Activated T-cell treated with anti-CD3 and anti-CD28 coated beads for 48 hours (primary cell): ENCODE results near the gene PLSCR2.
"Not testable (repeated sequence)": the region's sequence is repeated elsewhere in the genome, so short reads cannot be mapped to it uniquely, and the experiment has no call there.

Source experiments
- DNase-seq: peaks from one replicate; pipeline ENCODE4 v3.0.0-alpha.2; 2020; ENCODE audit warnings: low read depth

The PLSCR2 gene

DNA sequence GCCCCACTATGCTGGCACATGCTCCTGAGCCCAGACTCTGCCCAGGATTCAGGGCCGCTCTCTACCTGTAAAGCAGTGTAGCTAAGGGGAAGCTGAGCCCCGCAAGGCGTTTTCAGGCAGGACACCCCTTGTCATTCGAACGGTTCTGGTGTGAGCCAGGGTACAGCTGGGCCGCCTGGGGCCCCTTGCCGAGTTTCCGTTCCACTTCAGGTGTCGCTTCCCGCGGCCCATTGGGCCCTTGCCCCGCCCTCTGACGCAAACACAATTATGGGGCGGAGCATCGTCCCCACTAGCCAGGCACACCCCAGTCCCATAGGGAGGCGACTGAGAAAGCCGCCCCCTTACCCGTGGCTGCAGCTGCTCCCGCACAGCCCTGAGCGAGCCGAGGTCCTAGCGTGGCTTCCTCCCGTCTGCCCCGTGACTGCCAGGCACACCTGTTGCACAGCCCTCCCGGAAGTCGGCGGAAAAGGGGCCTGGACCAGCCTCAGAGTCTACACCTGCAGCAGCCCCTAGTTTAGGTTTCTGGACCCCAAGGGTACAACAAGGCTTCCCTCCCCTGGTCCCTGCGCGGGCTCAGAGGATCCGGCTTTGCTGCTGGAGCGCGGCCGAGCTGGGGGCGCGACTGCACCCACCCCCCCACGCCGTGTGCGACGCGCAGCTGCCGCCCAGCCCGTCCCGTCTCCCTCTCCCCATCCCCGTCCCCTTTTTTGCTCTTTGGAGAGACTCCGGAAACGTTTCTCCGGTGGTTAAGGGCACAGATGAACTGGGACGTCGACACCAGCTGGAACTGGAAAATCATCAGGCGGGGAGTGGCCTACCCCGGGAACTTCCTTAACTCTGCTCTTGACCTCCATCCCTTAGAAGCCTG, at the start of gene PLSCR2:
TSS of gene PLSCR2 (minus strand) at position 412 of the 868 bp plus-strand sequence. CDS start 9,657 bp downstream, outside the sequence.
- peak; percentile 53 for DNase-seq

DNA sequence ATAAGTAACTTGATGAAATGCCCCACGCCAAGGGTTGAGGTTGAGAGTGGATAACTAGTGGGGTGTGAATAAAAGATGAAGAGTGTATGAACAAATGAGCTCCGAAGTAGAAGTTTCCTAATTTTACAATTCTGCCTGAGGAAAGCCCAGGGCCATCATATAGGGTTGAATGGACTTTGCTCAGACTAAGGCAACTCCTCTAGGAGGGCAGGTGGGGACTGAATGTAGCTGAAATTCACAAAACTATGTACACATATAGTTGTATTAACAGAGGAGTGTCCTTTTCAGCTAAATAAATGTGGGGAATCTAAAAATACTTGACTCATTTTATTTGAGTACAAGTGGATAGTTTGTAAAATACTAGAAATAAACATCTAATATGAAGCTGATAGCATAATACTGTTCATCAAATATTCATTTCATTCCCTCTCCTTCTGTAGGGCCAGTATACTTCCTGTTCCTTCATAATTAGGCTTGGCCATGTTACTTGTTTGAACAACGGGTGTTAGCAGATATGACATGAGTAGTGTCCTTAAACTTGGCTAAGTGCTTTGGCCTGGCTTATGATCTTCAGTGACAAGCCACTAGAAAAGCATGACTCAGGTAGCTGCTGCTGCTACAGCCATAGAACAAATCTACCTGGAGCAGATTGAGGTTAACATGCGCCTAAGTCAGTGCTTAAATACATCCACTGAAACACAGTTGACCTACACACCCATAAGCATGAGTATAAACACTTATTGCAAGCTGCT, 48.5 kb upstream of the PLSCR2 start:
- DNase-seq: no peak

- no peak for DNase-seq
These were observed 44.2 kb upstream of the PLSCR2 start for GRCh38 chr3:146513386-146514051.

GRCh38 chr3:146511402-146512134, 42.2 kb upstream of the PLSCR2 start:
- DNase-seq: no peak

DNA sequence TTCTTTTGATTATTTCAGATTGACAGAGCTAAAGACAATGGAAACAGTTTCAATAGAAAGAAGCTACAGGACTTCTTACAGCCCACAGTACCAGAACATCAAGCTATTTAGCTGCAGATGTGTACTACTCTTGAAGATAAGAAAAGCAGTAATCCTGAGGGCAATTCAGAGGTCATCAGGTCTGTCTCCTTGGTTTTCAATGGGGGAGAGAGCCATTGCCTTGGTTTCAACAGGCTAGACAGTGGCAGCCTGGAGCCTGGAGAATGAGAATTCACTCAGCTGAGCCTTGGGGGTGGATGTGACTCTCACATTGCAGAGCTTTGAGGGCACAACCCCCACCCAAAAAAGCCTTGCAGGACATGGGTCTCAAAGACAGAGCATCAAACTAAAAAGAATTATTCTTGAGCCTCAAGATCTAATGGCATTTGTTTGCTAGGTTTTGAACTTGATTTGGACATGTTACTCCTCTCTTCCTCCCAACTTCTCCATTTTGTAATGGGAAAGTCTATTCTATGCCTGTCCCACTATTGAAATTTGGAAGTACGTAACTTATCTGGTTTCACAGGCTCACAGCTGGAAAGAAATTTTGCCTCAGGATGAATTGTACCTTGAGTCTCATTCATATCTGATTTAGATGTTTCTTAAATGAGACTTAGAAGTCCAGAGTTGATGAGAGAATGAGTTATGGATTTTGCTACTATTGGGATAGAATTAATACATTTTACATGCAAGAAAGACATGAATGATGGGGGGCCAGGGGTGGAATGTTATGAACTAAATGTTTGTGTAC, 38.2 kb upstream of the PLSCR2 start:
- no peak for DNase-seq

DNA sequence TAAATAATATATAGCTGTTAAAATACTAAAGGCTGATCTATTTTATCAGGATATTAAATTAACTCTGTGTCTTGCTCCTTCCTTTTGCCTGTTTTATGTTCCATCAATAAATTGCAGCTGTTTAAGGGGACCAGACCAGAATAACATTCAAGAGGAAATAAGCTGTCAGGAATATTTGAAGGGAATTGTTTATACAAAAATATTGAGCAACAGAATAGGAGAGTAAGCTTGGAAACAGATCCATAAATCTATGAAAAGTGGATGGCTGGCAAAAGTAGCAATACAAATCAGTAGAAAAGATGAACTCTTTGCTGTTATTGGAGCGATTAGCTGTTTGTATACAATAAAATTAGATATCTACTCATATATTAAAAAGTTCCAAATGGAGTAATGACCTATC, 36.2 kb upstream of the PLSCR2 start:
- DNase-seq: no peak

- DNase-seq: no peak
These were observed 35.3 kb upstream of the PLSCR2 start for GRCh38 chr3:146504498-146505197.

- no peak for DNase-seq
These were observed 34.3 kb upstream of the PLSCR2 start for GRCh38 chr3:146503461-146504202.

- DNase-seq: no peak
These were observed 33.6 kb upstream of the PLSCR2 start for GRCh38 chr3:146502887-146503460.

- DNase-seq: no peak
These were observed 32.4 kb upstream of the PLSCR2 start for GRCh38 chr3:146501752-146502151.

DNA sequence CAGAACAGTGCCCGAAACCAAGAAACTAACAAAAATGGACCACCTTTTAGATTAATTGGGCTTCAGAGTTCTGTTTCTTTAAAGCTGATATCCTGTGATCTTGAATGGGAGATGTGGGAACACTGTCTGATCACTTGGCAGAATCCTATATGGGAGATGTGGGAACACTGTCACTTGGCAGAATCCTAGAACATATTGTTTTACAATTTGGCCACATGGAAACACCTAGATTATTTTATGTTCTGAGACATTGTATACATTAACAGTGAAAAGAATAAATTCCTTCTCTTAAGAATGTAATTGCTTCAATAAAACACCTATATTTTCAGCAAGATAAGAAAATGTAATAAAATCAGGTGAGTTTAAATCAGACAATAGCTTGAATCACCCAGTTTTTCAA, 30.3 kb upstream of the PLSCR2 start:
- DNase-seq: no peak

GRCh38 chr3:146498002-146498736, 28.8 kb upstream of the PLSCR2 start:
- peak; percentile 12 for DNase-seq

DNA sequence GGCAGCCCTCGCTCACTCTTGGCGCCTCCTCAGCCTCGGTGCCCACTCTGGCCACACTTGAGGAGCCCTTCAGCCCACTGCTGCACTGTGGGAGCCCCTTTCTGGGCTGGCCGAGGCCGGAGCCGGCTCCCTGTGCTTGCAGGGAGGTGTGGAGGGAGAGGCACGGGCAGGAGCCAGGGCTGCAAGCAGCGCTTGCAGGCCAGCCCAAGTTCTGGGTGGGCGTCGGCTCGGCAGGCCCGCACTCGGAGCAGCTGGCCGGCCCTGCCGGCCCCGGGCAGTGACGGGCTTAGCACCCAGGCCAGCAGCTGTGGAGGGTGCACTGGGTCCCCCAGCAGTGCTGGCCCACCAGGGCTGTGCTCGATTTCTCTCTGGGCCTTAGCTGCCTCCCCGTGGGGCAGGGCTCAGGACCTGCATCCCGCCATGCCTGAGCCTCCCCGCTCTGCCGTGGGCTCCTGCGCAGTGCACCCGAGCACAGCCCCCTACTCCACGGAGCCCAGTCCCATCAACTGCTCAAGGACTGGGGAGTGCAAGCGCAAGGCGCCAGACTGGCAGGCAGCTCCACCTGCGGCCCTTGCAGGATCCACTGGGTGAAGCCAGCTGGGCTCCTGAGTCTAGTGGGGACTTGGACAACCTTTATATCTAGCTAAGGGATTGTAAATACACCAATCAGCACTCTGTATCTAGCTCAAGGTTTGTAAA, 27.9 kb upstream of the PLSCR2 start:
- not testable (repeated sequence) for DNase-seq

- DNase-seq: no peak
These were observed 27.4 kb upstream of the PLSCR2 start for GRCh38 chr3:146496726-146497125.

DNA sequence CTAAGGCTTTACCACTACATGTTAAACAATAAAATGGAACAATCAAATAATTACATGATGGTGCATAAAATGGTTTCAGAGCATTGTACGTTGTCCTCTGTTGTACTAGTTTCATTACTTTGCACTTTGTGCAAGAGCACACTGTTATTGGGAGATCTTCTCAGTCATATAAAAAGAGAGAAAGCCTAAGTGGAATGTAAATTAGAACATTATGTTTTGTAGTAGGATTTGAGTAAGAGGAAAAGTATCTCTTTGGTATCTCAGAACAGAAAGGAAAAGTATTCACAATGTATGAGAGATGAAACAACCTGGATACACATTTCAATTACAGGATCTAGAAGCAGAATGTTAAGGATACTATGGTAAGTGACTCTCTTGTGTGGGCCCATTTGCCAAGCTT, 26.9 kb upstream of the PLSCR2 start:
- no peak for DNase-seq

- no peak for DNase-seq
These were observed 24.4 kb upstream of the PLSCR2 start for GRCh38 chr3:146493761-146494160.

- no peak for DNase-seq
These were observed 23.9 kb upstream of the PLSCR2 start for GRCh38 chr3:146493221-146493620.

GRCh38 chr3:146491303-146491702, 21.9 kb upstream of the PLSCR2 start:
- DNase-seq: no peak
